ENCODE measurements around the gene HOTAIR.

Gene HOTAIR

DNA sequence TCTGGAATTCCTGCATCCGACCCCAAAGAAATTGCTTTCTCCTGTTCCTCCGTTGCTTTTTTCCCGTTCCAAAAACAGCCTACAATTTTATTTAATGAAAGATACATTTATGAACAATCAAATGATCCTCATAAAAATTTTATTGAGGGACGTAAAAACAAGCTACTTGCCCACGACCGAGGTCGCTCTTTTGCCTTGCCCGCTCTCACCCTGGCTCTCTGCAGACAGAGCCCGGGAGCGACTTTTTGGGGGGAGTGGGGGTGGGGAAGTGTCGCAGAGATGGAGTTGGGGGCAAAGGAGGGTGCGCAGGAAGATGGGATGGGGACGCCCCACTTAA is 24.1 kb upstream of the HOTAIR start:
- TF ChIP-seq GATA3 (IDR thresholded peaks at IDR 0.05; ENCODE audit: low read depth, low read length) = no peak
- TF ChIP-seq GATA2 (IDR thresholded peaks at IDR 0.05; ENCODE audit: low read depth, low read length) = no peak

DNA sequence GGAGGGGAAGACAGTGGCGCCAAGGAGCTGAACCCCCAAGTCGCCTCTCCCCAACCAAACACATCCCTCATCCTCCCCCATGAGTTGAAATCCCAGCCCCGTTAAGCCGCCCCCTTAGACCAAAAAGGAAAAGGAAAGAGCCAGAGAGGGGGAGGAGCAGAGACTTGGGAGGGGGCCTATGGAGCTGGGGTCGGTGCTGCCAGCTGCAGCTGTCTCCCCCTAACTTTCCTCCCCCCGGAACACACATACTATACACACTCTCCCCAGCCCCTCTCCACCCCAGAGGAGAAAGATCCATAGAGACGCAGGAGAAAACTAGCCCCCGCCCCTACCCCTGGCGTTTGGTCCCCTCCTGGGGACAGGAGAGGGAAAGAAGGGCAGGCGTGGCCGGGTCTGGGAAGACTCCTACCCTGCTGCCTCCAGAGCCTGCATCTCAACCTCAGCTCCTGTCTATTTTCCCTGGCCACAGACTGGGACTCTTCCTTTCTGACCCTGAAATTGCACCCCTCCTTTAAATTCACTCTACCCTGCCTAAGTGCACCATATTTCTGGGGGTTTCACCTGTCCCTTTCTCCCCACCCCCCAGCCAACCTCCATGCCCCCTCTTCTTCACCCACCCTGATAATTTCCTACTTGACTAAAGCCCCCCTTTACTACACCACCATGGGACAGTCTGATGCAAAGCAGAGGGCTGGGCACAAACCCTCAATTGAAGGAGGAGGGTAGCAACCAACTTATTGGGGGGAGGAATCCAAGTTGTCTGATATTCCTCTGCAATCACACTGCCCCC is 23.6 kb upstream of the HOTAIR start:
- TF ChIP-seq GATA2 (IDR thresholded peaks at IDR 0.05; ENCODE audit: low read depth, low read length) = no peak
- no peak for TF ChIP-seq GATA3 (IDR thresholded peaks at IDR 0.05; ENCODE audit: low read depth, low read length)

DNA sequence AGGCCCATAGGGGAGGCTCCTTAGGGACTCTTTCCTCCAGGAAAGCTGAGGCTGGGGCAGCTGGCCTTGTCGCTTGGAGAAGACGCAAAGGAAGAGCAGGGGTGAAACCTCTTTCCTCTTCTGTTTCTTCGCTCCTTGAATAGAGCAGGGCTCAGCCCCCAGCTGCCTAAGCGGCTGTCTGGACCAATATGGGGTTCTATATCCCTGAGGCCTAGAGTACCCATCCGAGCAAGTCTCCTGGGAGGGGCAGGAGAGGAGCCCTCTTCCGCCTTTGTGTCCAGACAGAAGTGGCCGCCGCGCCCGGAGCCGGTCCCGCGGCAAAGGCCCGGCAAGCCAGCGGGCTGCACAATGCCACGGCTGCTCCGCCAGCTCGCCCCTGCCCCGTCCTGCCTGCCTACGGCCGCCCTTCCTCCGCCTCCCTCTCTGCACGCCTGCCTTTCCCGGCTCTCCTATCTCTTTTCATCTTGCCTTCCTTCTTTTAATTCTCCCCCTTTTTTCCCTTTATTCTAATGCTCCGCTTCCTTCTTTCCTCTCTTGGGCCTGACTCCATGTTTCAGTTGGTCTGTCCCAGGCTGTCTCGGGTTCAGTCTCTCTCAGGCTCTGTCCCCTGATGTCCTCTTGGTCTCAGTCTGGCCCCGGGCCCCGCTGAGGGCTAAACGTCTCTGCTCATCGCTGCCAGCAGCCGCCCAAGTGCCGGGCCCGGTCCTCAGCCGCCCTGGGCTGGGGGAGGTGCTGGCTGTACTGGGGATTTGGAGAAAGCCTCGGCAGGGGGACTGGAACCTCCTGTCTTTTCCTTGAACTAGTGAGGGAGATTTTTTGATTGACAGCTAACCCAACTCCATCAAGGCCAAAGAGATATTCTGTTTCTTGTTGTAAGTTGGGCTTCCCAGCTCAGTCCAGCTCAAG is 22.7 kb upstream of the HOTAIR start:
- TF ChIP-seq GATA2 (IDR thresholded peaks at IDR 0.05; ENCODE audit: low read depth, low read length) (no peak), GATA3 (IDR thresholded peaks at IDR 0.05; ENCODE audit: low read depth, low read length) (no peak)

DNA sequence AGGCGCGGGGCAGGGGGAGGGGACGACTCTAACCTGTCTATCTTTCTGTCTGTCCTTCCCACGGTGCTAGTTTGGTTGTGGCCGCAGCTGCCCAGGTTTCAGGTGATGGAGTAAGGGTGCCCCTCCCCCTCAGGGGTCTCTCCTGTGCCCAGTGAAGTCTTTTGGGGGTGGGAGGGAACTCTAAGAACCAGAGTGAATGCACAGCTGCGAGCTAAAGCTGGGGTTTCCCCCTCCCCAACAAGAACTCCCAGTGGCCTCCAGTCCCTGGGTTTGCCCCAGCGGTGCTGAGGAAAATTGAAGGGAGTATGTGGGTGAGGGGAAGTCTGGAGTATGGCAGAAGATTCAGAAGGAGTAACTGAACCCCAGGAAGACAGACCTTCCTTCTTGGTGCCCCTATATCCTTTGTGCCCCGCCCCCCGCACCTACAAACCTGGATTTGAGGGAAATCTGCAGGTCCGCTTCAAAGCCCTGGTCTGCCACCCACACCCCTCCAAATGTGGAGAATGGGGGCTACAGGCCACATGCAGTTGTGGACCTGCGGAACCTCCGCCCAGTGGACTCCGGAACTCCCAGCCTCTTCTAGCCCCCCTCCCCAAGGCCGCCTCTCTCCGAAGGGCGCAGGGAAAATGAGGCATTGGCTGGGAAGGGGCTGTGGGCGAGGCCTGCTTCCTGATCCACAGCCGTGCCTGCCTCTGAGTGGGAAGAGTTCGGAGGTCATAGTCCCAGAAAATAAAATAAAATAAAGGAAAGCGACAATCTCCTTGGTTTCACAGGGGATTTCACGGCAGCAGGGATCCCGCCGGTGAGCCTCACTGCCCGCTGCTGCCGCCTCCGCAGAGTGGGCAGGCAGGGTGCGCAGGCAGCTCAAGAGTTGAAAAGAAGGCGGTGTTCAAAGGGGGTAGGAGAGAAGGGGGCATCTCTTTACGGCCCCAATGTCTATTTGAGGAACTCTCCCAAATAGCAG is 21.8 kb upstream of the HOTAIR start:
- TF ChIP-seq GATA3 (IDR thresholded peaks at IDR 0.05; ENCODE audit: low read depth, low read length) (no peak), GATA2 (IDR thresholded peaks at IDR 0.05; ENCODE audit: low read depth, low read length) (no peak)

DNA sequence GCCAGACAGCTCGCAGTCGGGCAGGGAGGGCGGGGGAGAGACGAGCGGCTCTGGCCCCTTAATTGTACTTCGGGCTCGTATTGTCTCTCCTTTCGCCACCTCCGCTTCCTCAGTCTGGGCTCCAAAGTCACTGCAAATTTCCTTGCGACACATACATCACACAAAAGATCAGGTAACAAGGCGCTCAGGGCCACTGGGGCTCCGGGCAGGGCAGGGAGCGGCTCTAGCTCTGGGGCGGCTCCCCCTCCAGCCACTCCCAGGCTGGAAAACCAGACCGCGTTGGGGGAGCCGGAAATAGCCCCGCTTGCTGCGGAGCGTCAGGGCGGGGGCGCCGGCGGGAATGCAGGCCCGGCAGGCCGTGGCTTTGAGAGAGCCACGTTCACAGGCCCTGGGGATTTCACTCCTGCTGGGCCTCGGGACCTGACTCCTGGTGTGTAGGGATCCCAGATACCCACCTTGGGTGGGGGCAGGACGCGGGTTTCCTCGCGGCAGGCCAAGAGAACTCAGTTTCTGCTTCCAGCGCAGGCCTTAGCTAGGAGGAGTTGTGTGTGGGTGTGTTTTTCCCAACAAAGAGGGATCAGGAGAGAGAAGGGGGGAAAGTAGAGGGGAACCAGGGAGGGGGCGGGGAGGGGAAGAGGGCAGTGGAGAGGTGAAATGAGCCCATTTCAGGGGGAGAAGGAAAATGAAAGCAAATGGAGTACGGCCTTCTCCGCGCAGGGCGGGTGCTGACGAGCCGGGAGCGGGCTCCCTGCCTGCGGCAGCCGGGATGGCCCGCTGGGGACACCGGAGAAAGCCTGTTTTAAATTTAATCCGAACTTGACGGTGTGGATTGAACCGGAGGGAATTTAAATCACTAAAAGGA is 20.9 kb upstream of the HOTAIR start:
- no peak for TF ChIP-seq GATA2 (IDR thresholded peaks at IDR 0.05; ENCODE audit: low read depth, low read length)
- no peak for TF ChIP-seq GATA3 (IDR thresholded peaks at IDR 0.05; ENCODE audit: low read depth, low read length)

DNA sequence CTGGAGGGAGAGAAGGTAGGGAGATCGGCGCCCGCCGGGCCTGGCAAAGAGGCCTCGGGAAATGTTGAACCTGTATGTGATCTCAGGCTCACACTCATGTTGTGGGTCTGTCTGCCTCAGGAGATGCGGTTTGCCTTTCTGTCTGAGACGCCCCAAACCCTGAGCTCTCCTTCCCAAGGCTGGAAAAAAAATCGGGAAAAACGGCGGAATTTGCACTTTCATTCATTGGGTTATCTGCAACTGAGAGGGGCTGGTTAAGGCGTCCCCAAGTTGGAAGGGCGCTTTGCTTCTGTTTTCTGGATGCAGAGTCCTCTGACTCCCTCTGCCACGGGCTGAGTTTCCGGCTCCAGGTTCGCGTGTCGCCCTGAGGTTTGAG is 20.2 kb upstream of the HOTAIR start:
- TF ChIP-seq GATA3 (IDR thresholded peaks at IDR 0.05; ENCODE audit: low read depth, low read length) = no peak

DNA sequence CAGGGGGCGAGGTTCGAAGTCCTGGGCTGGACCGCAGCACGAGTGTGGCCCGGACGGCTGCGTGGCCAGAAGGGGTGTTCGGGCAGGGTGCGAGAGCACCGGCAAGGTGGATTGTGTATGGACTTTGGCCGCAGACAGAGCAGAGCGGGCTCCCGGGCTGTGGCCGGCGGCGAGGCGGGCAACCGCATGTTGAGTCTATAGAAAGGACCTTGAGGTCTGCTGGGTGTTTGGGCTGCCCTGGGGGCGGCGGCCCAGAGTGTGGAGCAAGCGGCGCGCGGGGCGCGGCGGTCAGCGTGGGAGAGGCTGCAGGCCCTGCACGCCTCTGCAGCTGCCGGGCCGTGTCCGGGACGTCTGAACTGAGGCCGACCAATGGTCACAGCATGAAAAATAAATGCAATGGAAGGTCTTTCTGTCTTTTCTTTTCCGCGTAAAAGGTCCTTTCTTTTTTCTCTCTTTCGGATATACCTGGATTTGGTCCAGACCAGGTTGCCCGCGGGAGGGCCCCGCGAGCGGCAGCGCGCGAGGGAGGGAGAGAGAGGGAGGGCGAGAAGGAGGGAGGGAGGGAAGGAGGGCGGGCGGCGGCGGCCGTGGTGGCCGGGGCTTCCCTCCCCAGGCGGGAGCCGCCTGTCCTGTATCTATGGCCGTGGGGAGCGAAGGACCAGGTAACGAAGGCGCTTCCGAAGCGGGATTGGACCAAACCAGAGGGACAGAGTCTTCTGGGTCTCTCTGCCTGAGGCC is 19.7 kb upstream of the HOTAIR start:
- TF ChIP-seq GATA2 (IDR thresholded peaks at IDR 0.05; ENCODE audit: low read depth, low read length) (no peak), GATA3 (IDR thresholded peaks at IDR 0.05; ENCODE audit: low read depth, low read length) (no peak)

DNA sequence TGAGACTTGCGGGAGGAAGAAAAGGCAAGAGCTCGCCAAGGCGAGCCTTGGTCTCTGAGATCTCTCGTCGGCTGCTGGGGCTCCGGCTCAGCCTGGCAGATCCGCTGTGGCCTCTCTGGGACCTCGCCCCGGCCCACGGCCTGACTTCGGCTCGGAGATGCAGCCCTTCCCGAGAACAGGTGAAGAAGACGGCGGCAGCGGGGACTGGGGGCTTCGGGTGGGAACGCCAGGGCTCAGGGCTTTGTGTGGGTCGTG is 19.2 kb upstream of the HOTAIR start:
- no peak for TF ChIP-seq GATA3 (IDR thresholded peaks at IDR 0.05; ENCODE audit: low read depth, low read length)
- TF ChIP-seq GATA2 (IDR thresholded peaks at IDR 0.05; ENCODE audit: low read depth, low read length) = no peak

DNA sequence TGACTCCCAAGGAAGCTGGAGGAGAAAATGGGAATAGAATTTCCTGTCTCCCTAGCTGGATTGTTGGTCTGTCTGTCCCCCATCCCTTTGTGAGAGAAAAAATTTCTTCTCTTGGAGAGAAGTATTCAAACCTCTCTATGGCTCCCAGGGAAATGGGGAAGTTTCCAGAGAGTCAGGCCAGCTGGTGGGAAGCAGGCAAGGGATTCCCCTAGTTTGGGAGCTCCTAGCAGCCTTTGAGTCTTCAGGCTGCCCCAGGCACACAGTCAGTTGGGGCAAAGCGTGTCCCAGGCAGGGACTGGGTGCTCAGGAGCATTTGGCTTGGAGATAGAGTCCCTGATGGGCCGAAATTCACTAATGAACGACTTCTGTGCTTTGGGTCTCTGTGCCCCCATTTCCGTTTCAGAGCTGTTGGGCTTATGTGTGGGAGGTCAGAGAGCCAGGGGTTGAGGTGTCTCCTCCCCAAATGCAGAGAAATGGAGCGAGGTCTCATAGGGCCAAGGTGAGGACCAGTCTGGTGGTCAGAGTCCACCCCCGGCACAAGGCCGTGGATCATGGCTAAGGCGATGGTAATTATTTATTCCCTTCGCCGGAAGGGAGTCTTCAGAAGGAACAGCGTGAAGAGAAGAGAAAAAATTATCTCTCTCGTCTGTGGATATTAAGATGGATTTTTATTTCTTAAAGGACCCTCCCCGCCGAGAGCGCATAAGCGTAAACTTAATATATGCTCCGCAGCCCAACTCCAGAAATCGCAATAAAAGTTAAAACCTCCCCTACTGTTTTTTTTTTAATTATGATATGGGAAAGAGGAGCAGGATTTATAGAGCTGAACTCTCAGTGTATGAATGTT is 18.6 kb upstream of the HOTAIR start:
- TF ChIP-seq GATA3 (IDR thresholded peaks at IDR 0.05; ENCODE audit: low read depth, low read length) (no peak), GATA2 (IDR thresholded peaks at IDR 0.05; ENCODE audit: low read depth, low read length) (no peak)

DNA sequence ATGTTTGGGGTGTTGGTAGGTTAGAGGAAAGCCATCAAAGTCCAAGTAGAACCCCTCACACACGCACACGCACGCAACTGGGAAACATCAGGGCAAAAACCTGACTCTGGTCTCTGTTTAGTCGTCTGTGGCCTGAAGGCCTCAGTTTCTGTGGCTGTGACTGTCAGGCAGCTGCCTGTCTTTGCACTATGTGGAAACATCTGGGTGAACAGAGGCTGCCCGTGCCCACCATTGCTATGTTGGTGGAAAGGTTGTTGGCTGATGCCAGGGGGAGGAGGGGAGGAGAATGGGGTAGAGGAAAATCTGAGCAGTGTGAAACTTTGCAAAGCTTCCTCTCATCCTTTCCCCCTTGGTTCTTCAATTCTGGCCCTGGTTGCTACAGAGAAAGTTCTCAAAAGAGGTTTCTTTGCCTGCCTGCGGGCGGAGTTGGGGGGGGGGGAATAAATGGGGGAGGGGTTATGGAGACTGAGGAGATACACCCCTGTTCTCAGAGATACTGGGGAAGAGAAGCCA is 17.7 kb upstream of the HOTAIR start:
- no peak for TF ChIP-seq GATA3 (IDR thresholded peaks at IDR 0.05; ENCODE audit: low read depth, low read length)
- no peak for TF ChIP-seq GATA2 (IDR thresholded peaks at IDR 0.05; ENCODE audit: low read depth, low read length)

DNA sequence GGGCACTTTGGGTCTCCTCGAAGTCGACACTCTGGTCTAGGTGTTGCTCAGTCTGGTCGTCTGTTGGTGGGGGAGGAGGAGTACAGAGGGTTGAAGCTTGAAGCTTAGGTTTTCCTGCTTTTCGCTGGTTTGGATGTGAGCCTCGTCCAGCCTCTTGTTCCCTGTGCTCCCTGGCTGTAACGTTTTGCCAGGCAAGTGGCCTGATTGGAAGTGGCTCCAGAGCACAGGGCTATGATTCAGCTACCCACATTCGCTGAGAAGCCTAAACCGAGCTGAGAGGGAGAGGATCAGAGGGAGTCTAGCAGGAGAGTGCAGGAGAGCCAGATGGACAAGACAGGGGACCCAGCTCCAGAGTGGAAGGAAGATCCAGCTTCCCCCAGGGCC is 16.3 kb upstream of the HOTAIR start:
- TF ChIP-seq GATA2 (IDR thresholded peaks at IDR 0.05; ENCODE audit: low read depth, low read length) = no peak
- no peak for TF ChIP-seq GATA3 (IDR thresholded peaks at IDR 0.05; ENCODE audit: low read depth, low read length)

Measured in SH-SY5Y (cell line).